Activated T-helper 9 cell treated with anti-CD3 and anti-CD28 coated beads, Interleukin-2, amount 50 U/mL, for 16 hours (primary cell): ENCODE results near the gene CHD9.
"Not testable (repeated sequence)": the region's sequence is repeated elsewhere in the genome, so short reads cannot be mapped to it uniquely, and the experiment has no call there.

Experiments used
- DNase-seq: peaks from one replicate; pipeline ENCODE4 v3.0.0-alpha.2; 2020; ENCODE audit warnings: low read depth

The CHD9 gene

DNA sequence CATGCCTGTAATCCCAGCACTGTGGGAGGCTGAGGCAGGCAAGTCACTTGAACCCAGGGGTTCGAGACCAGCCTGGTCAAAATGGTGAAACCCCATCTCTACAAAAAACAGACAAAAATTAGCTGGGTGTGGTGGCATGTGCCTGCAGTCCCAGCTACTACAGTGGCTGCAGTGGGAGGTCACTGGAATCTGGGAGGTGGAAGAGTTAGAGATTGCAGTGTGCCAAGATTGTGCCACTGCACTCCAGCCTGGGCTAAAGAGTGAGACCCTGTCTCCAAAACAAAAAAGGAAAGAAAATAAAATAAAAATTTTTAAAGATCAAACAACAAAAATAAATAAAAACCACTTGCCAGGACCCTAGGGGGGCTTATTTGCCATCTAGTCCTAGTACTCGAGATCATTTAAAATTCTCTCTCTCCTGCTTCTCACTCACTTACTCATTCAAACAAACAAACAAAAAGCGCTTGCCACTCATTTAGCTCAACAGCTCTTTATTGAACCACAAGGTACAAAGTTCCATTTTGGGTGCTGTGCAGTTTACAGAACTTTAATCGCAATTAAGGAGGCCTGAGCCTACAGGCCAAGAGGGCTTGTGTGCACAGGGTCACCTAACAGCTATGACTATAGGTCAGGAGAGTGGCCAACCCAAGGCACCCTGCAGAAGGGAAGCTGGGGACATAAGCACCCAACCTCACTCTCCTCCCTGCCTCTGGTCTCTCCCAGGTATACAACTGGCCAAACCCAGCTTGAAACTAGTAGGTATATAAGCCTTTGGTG lies 6.5 kb upstream of the CHD9 start:
- DNase-seq, result no peak

DNA sequence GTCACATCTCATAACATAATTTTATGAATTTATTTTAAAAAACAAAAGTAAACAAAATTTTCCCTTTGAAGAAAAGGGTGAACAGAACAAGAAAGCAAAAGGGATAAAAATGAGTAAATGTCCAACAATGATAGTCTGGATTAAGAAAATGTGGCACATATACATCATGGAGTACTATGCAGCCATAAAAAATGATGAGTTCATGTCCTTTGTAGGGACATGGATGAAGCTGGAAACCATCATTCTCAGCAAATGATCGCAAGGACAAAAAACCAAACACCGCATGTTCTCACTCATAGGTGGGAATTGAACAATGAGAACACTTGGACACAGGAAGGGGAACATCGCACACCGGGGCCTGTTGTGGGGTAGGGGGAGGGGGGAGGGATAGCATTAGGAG lies 3.5 kb upstream of the CHD9 start:
- DNase-seq, result not testable (repeated sequence)

DNA sequence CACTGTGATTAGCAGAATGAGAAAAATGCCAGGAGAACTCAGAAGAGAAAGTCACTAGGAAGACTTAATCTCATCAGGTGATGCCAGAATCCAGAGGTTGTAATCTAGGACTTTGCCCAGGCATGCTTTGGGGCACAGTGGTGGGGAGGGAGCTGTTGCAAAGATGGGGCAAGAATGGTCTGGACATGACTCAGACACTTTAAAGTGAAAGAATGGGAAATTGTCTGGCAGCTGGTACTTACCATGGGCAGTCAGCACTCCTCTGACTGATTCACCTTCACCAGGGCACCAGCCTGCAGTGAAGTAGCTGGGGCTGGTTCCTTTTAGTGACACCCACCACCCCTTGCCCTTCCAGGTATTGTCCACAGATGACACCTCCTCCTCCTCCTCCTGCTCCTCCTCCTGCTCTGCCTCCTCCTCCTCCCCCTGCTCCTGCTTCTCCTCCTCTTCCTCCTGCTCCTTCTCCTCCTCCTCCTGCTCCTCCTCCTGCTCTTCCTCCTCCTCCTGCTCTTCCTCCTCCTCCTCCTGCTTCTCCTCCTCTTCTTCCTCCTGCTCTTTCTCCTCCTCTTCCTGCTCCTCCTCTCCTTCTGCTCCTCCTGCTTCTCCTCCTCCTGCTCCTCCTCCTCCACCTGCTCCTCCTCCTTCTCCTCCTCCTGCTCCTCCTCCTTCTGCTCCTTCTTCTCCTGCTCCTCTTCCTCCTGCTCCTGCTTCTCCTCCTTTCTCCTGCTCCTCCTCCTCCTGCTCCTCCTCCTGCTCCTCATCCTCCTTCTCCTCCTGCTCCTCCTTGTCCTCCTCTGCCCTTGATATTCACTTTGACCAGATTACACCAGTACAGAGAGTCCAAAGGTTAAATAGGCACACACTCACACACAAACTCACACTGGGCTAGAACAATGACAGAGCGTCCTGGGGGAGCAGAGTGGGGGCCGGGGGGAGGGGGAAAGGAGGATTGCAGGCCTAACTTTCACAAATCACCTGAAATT lies 2.0 kb upstream of the CHD9 start, which contains the start of gene CHD9NB:
Gene CHD9NB, minus strand, starts transcription at position 379 of the 983 bp plus-strand sequence. CDS start 8,739 bp downstream, outside the sequence.
- no peak for DNase-seq

DNA sequence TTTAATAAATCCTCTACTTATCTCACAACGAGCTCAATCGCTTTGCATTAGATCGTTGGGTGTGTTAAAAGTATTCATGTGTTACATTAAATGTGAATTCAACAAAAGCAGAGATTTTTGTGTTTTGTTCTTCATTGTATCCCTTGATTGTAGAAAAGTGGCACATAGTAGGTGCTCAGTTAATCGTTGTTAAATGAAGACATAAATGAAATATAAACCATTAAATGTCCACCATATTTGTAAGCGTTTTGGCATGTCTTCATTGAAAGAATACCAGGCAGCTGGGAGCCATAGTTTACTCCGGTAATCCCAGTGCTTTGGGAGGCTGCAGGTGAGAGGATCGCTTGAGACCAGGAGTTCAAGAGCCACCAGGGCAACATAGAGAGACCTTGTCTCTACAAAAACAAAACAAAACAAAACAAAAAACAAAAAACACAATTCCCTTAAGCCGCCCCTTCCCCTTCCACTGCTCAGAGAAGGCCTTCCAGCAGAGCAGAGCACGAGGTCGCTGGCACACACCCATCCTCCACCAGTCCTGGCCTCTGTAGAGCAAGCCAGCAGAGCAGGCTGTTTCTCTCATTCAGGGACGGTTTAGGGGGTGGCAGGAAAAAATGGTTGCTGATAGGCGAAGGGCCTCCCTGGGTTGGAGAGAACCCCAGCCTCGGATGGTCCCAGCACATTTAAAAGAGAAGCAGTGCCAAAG lies 673 bp upstream of the CHD9 start:
- DNase-seq, result no peak

DNA sequence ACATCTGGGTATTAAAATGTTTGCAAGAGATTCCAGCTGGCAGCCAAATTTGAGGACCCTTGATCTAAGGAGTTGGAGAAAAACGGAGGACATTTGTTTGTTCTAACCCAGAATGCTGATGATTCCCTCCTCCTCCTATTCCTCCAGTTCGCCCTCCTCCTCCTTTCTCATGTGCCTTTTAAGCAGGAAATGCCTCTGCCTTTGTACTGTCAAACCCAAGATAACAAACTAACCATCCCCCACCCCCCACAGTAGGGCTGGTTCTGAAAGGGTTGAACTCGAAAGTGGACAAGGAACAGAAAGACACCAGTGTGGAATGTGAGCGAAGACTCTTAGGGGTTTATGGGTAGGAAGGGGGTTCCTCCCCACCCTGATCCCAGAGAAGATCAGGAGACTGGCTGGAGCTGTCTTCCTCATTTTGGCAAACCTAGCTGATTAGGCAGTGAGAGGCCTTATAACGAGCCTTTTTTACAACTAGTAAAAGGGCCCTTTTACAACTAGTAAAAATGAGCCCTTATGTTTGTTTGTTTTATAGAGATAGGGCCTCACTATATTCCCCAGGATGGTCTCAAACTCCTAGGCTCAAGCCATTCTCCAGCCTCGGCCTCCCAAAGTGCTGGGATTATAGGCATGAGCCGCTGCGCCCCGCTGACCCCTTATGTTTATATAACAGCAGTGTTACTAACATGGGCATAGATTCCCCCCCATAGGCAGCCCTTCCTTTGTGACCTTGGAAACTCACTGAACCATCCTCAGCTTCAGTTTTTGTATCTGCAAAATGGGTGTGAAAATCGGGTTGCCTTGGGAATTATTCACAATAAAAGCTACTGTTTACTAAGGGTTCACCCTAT lies 975 bp downstream of the CHD9 start:
- no peak for DNase-seq

DNA sequence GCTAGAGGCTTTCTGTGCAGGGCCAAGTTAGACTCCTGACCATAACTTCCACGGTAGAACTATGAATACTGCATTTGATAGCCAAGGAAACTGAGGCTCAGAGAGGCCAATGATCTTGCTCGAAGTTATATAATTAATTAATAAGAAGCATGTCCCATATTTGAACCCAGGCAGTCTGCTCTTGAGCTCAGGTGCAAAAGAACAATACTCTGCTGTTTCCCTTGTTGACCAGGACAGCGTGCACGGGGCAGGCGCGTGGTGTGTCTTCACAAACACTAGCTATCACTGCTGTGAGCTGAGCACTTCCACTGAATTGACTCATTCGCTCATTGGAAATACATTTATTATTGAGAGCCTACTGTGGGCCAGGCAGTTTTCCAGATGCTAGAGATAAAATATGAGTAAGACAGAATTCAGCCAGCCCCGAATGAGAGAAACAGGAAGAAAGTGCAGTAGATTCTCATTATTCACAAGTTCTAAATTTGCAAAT lies 1.6 kb downstream of the CHD9 start:
- DNase-seq, result no peak

DNA sequence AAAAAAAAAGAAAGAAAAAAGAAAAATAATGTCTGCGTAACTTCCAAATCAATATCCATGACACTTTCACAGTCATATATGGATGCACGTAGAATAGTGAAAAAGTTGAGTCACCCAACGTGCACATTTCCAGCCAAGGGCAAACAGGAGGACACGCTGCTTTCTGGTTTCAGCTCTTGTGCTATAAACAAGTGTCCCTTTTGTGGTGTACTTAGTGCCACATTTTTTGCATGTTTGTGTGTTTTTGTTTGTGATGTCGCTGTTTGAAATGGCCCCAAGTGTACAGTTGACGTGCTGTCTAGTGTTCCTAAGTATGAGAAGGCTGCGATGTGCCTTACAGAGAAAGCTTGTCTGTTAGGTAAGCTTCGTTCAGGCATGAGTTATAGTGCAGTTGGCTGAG lies 2.9 kb downstream of the CHD9 start:
- no peak for DNase-seq

DNA sequence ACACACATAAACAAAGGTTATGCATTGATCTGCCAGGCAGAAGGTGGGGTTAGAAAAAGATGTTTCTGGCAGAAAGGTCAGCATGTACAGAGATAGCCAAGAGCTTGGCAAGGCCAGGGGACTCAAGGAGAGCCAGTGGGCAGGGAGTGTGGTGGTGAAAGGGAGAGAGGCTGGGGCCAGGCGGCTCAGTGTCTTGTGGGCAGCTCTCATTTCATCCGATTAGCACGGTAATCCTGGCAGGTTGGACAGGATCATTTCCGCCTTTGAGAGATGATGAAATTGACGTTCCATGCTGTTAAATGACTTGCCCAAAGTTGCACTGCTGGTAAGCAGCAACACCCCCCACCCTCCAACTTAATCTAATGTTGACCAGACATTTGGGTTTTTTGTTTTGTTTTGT lies 3.6 kb downstream of the CHD9 start:
- no peak for DNase-seq

DNA sequence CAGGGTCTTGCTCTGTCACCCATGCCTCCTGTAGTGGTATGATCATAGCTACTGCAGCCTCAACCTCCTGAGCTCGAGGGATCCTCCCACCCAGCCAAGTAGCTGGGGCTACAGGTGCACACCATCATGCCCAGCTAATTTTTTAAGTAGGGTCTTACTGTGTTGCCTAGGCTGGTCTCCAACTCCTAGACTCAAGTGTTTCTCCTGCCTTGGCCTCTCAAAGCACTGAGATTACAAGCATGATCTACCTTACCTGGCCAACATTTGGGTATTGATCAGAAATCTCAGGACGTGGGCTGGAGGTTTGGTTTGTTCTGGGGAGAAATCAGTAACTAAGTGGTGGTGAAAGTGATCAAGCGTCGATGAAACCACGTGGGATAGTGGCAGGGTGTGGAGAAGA lies 4.1 kb downstream of the CHD9 start:
- no peak for DNase-seq

DNA sequence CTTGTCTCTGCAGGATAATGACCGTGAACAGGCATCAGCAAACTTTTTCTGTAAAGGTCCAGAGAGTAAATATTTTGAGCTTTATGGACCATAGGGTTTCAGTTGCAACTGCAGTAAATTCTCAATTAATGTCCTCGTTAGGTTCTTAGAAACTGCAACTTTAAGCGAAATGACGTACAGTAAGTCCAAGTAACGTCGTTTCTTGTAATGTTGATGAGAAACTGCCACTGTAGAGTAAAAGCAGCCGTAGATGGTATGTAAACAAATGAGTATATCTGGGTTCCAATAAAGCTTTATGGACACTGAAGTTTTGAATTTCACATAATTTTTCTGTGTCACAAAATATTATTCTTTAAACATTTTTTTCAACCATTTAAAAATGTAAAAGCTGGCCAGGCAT lies 4.9 kb downstream of the CHD9 start:
- DNase-seq, result no peak

DNA sequence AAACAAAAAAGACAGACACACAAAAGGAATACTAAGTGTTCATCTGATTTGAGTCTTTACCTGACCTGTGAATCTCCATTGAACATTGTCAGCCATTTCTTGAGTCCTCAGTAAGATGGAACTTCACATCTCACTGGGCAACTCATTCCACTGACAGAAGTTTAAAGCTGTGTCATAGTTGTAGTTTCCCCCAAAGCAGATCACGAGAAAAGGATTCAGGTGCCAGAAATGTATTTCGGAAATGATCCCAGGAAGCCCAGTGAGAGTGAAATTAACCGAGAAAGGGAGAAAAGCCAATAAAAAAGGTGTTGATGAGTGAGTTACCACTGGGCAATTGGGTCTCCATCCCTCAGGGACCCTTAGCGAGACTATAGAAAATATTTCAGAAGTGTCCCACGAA lies 6.5 kb downstream of the CHD9 start:
- no peak for DNase-seq

DNA sequence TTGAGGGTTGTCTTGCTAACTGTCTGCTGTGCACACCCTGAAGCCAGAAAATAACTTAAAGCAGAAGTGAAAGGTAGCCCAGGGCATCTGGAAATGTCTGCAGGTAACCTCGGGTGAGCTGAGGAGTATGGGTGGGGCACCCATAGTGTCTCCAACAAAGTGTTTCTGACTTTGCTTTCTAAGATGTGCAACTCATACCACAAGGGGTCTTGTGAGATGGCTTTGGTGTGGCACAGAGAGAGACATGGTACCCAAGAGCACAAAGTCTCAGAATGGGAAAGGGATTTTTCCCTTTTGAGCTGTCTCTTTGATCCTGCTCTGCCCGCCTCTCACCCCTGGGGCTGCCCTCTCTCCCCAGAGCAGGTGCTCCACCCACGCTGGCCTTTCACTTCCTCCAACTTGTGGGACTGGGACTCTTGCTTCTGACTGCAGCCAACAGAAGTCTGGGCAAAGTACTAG lies 6.9 kb downstream of the CHD9 start:
- DNase-seq, result no peak

DNA sequence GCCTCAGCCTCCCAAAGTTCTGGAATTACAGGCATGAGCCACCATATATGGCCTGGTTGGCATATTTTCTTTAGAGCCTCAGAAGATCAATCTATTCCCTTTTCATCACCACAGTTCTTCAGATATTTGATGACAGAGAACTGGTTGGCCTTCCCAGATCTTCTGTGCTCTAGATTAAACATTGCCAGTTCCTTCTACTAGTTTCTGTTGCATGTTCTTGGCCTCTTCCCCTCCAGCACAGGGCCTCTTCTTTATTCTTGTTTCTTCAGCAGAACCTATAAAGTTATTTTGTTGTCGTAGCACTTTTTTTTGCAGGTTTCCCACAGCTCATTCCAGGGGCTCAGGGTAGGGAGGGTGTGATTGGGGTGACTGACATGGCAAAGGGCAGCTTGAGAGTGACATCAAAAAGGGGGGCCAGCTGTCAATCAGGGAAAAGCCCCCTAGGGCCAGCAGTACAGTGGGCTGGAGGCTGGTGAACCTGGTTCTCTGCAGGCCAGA lies 9.3 kb downstream of the CHD9 start:
- no peak for DNase-seq

DNA sequence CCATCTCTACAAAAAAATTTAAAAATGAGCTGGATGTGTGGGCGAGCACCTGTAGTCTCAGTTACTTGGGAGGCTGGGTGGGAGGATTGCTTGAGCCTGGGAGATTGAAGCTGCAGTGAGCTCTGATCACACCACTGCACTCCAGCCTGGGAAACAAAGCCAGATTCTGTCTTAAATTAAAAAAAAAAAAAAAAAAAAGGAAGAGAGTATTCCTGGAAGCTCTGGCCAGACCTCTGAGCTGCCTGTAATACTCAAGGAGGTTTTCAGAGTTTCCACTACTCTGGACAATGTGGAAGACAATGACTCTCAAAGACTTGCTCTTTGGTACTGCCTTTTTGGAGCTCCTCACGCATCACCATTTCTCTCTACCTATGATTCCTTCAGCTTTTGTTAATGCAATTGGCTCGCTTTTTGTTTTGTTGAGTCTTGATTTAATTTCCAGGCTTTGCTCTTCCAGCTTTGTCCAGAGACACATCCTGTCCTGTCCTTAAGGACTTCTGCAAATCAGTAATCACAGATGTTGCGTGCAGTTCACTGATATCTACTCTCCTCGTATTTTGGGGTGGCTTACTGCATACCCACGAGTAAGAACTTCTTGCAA lies 10.8 kb downstream of the CHD9 start:
- no peak for DNase-seq

DNA sequence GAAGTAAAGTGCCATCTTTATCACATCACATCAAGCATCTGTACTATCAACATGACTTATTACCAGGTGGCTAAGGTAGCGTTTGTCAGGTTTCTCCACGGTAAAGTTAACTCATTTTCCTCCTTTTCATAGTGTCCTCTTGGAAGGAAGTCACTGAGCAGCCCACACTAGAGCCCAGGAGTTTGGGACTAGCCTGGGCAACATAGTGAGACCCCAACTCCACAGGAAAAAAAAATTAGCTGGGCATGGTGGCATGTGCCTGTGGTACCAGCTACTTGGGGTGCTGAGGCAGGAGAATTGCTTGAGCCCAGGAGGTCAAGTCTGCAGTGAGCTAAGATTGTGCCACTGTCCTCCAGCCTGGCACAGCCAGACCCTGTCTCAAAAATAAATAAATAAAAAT lies 12.9 kb downstream of the CHD9 start:
- no peak for DNase-seq

DNA sequence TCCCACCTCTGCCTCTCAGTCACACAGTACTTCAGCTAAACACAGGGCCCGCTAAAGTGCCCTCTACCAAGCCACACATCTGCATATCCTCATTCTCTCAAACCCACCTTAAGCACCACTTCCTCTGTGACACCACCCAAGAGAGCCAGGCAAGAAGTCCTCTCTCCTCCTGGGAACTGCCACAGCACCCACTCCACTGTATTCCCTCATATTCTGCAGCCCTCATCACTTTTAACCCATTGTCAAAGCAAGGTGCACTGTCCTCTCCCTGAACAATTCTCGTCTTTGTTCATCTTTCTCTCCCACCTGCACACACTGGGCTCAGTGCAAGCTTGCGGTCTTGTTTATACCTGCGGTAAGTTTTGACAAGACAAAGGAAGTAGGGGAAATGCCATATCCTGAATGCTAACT lies 13.6 kb downstream of the CHD9 start:
- no peak for DNase-seq

DNA sequence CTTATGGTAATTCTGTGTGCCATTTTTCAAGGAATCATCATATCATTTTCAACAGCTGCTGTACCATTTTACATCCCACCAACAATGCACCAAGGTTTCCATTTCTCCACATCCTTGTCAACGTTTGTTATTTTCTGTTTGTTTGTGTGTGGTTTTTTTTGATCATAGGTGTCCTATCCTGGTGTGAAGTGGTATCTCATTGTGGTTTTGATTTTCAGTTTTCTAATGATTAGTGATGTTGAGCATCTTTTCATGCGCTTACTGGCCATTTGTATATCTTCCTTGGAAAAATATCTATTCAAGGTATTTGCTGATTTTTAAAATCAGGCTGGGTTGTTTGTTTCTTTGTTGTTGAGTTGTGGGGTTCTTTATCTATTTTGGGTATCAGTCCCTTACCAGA lies 15.0 kb downstream of the CHD9 start:
- DNase-seq, result no peak

DNA sequence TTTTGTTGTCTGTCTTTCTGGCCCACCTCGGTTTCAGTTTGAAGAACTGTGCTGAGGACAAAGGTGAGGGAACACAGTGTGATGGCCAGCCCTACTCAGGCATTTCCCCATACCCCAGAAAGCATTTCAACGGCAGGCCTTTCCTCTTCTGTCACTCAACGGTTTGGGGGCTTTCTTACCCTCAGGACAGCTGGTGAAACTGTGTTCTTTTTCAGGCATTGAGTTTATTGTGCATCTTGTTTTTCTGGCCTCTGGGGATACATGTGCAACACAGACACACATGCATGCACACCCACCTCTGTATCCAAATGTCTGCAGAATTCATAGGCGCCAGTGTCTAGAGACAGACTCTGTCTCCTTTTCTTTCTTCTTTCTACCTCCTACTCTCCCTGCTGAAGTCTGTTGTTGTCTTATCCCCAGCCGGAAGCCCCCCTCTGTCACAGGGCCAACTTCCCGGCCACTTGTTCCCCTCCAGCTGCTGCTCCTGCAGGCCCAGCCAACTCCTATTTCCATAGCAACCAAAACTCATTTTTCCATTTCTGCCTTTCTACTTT lies 17.0 kb downstream of the CHD9 start:
- DNase-seq, result no peak

DNA sequence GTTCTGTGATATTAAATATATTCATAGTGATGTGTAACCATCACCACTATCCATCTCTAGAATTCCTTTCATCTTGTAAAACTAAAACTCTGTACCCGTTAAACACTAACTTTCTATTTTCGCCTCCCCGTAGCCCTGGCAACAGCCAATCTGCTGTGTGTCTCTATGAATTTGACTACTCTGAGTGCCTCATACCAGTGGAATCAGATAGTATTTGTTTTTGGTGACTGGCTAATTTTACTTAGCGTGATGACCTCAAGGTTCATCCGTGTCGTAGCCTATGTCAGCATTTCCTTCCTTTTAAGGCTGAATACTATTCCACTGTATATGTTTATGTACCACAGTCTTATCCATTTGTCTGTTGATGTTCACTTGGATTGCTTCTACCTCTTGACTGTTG lies 18.2 kb downstream of the CHD9 start:
- no peak for DNase-seq

DNA sequence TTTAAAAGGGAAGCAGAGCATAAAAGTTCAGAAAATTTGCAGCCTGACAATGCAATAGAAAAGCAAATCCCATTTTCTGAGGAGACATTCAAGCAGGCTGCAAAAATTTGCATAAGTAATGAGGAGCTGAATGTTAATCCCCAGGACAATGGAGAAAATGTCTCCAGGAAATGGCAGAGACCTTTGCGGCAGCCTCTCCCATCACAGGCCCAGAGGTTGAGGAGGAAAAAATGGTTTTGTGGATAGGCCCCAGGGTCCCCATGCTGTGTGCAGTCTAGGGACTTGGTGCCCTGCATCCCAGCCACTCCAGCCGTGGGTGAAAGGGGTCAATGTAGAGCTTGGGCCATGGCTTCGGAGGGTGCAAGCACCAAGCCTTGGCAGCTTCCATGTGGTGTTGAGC lies 19.5 kb downstream of the CHD9 start:
- DNase-seq, result not testable (repeated sequence)
